ENCODE measurements around the gene ALOX5.

The ALOX5 gene

GRCh38 chr10:45444022-45444421 is 70.0 kb downstream of the ALOX5 start:
- no peak for DNase-seq

- DNase-seq, result no peak
Measured at GRCh38 chr10:45444976-45445898, 71.2 kb downstream of the ALOX5 start.

GRCh38 chr10:45446858-45447257 is 72.8 kb downstream of the ALOX5 start:
- DNase-seq, result no peak

GRCh38 chr10:45447416-45447815 is 73.4 kb downstream of the ALOX5 start:
- peak; percentile 53 for DNase-seq

GRCh38 chr10:45450866-45451265 is 76.8 kb downstream of the ALOX5 start:
- no peak for DNase-seq

GRCh38 chr10:45451407-45451806 is 77.4 kb downstream of the ALOX5 start:
- DNase-seq, result no peak

- DNase-seq, result no peak
Measured at GRCh38 chr10:45452268-45452667, 78.3 kb downstream of the ALOX5 start.

GRCh38 chr10:45452743-45453452 is 78.9 kb downstream of the ALOX5 start:
- no peak for DNase-seq

- DNase-seq, result no peak
Measured at GRCh38 chr10:45453639-45454255, 79.7 kb downstream of the ALOX5 start.

- DNase-seq, result no peak
Measured at GRCh38 chr10:45454262-45454661, 80.2 kb downstream of the ALOX5 start.

- no peak for DNase-seq
Measured at GRCh38 chr10:45454859-45455258, 80.8 kb downstream of the ALOX5 start.

GRCh38 chr10:45456233-45456632 is 82.2 kb downstream of the ALOX5 start:
- DNase-seq, result no peak

GRCh38 chr10:45456822-45457221 is 82.8 kb downstream of the ALOX5 start:
- peak; percentile 53 for DNase-seq

GRCh38 chr10:45457487-45457886 is 83.5 kb downstream of the ALOX5 start:
- DNase-seq, result no peak

- no peak for DNase-seq
Measured at GRCh38 chr10:45460235-45460878, 86.3 kb downstream of the ALOX5 start.

- no peak for DNase-seq
Measured at GRCh38 chr10:45461034-45461433, 87.0 kb downstream of the ALOX5 start.

- no peak for DNase-seq
Measured at GRCh38 chr10:45463244-45464116, 89.5 kb downstream of the ALOX5 start.

- peak; percentile 69 for DNase-seq
Measured at GRCh38 chr10:45464958-45465567, 91.0 kb downstream of the ALOX5 start.

- no peak for DNase-seq
Measured at GRCh38 chr10:45466784-45467183, 92.8 kb downstream of the ALOX5 start.

GRCh38 chr10:45468079-45468478 is 94.1 kb downstream of the ALOX5 start:
- DNase-seq, result no peak

Data from NCI-H1694 treated with DMSO at 0.1 percent for 48 hours (cell line).